ENCODE results near the gene RPS18.
A peak's percentile ranks its signal among the peaks of the same experiment; 100 is the strongest.

RPS18 gene

DNA sequence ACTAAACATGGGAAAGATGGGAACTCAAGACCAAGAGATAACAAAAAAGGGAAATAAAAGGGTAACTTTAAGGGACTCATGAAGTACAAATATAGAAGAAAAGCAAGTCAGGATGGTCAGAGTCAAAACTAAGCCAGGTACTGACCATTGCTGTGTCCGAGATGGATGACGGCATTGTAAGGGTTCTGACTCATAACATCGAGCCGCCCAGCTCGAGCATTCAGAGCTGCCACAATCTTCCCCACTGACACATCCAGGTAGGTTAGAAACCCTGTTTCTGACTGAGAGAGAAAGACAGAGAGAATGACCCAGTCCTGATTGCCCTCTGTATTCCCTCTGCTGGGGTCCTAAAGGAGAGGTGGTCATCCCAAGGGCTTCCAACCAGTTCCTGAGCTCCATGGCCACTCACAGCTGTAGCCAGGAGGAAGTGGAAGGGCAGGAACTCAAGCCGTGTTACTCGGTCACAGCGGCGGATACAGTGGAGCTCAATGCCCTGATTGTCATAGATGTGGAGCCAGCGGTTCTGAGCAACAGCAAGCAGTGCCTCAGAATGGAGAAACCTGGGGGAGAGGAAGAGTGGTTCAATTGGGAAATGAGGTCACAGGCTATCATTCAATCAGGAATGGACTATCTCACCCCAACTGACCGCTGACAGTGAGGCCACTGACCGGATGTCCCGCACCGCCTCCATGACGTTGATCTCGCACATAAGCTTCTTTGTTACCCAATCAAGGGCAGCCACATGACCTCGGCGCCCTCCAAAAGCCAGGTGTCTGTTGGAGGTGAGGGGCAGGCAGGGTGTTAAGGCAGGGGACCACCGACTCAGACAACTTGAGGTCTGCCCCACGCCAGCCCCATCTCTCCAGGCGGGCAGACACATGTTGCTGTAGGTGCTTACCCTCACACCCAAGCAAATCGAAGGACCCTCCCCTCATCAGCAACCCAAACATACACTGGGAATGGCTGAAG, 15.4 kb downstream of the RPS18 start:
- no peak overlapping the region for H3K4me3 ChIP-seq (ENCODE audit: control insufficient read depth, low read depth, low read length)
- TF ChIP-seq, protein P1, sequence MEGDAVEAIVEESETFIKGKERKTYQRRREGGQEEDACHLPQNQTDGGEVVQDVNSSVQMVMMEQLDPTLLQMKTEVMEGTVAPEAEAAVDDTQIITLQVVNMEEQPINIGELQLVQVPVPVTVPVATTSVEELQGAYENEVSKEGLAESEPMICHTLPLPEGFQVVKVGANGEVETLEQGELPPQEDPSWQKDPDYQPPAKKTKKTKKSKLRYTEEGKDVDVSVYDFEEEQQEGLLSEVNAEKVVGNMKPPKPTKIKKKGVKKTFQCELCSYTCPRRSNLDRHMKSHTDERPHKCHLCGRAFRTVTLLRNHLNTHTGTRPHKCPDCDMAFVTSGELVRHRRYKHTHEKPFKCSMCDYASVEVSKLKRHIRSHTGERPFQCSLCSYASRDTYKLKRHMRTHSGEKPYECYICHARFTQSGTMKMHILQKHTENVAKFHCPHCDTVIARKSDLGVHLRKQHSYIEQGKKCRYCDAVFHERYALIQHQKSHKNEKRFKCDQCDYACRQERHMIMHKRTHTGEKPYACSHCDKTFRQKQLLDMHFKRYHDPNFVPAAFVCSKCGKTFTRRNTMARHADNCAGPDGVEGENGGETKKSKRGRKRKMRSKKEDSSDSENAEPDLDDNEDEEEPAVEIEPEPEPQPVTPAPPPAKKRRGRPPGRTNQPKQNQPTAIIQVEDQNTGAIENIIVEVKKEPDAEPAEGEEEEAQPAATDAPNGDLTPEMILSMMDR (conservative IDR thresholded peaks at IDR 0.05; ENCODE audit: control insufficient read depth, insufficient read depth, low read depth, low read length), result no peak
- no peak for DNase-seq (ENCODE audit: low read depth)

DNA sequence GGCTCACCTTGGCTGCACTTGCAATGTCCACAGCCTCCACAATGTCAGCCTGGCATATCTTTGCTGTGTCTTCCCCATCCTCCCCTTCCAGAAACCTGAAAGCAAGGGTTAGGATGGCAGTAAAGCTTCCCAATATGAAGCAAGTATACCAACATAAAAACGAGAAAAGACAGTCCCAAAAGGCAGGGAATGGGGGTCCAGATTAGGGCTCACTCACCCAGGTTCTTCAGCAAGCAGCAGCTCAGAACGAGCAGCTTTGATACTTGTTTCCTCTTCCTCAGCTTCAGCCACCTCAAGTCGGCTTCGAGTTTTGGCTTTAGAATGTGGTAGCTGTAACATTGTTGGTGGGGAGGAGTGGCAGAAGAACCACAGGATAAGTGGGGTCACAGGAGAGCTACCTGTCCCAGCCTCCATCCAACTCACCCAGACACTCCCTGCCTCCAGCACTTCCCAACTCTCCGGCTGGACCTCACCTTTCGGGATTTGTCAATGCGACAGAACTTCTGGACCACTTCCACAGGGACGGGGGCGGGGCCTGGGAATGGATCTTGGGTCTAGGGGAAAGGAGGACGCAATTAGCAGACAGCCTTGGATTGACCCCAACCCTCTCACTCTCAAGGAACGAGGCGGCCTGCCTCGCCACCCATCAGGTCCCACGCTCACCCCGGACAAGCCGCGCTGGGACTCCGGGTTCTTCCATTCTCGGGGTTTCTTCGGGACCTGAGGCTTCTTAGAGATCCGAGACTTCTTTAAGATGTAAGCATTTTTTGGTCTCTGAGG, 16.5 kb downstream of the RPS18 start:
- TF ChIP-seq, protein P1 (conservative IDR thresholded peaks at IDR 0.05; ENCODE audit: control insufficient read depth, insufficient read depth, low read depth, low read length), result no peak
- DNase-seq (ENCODE audit: low read depth), result no peak
- peak overlapping the region; percentile 96 for H3K4me3 ChIP-seq (ENCODE audit: control insufficient read depth, low read depth, low read length)

DNA sequence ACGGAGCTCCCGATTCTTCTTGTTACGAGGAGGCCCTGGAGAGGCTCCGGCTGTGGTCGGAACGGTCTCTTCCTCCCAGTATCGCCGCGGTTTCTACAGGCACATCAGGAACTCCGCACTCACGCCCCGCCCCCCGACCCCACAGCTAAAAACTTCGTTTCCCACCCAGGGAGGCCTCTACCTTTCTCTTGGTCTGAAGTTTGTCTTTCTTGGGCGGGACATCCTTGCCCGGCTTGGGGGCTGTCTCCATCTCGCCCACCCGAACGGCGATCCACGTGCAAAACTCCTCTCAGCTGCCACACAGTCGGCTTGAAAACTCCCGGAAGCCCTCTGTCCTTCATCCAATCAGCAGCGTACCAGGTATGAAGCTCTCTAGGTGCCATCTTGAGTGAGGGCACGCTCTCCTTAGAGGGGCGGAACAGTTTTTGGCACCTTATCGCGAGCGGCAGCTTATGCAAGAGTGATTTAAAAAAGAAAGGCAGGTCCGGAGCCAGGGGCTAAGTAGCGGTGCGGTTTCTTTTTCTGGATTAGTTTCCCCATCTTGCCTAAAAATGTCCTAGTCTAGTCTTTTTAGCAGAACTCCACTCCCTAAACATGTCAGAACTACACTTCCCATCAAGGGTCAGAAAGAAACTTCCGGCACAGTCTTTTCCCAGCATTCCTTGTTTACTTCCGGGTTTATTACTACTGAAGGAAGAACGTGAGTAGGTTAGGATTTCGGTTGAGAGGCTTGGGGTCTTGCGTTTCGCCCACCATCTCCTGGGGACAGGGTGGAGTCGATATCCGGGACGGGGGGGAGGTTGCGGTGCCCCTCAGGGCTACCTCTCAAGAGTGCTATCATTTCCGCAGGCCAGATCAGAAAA, 17.3 kb downstream of the RPS18 start, which contains the start of the genes PFDN6 and WDR46:
Gene PFDN6, plus strand, starts transcription at position 681 of the 863 bp plus-strand sequence. CDS start 256 bp downstream, outside the sequence.
Gene WDR46, minus strand, starts transcription at position 319 of the 863 bp plus-strand sequence. Its CDS starts 69 bp downstream, at position 250.
- DNase-seq (ENCODE audit: low read depth), result peak; percentile 87
- peak within 1 kb of the TSS; percentile 96 for H3K4me3 ChIP-seq (ENCODE audit: control insufficient read depth, low read depth, low read length)
- TF ChIP-seq, protein P1 (conservative IDR thresholded peaks at IDR 0.05; ENCODE audit: control insufficient read depth, insufficient read depth, low read depth, low read length), result no peak

DNA sequence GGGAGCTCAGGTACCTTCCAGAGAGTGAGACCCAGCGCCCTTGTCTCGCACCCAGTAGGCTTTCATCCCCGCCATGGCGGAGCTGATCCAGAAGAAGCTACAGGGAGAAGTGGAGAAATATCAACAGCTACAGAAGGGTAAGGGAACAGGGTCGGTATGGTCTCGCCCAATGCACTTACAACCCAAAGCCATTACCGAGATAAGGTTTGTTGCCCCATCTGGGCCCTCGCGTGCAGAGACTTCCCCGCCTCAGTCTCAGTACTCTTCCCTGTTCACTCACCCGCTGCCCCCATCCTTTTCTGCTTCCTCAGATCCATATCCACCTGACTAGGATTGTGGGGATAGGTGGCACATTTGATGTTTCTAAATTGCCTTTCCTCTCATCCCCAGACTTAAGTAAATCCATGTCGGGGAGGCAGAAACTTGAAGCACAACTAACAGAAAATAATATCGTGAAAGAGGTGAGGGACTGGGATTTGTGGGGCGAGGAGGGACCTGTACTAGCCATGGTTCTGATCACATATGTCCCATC, 18.0 kb downstream of the RPS18 start:
- peak overlapping the region; percentile 96 for H3K4me3 ChIP-seq (ENCODE audit: control insufficient read depth, low read depth, low read length)
- no peak for DNase-seq (ENCODE audit: low read depth)
- TF ChIP-seq, protein P1 (conservative IDR thresholded peaks at IDR 0.05; ENCODE audit: control insufficient read depth, insufficient read depth, low read depth, low read length), result no peak

DNA sequence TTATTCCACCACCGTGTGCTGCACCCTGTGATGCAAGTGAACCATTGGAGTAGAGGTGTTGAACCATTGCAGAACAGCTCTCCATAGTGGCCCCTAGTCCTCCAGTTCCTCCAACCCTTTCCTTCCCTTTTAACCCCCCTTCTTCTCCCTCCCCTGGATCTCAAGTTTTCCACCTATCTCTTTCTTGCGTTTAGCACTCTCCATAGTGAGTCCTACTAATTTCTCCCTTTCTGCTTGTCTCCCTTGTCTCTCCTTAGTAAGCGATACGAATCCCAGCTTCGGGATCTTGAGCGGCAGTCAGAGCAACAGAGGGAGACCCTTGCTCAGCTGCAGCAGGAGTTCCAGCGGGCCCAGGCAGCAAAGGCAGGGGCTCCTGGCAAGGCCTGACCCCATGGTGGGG, 18.6 kb downstream of the RPS18 start:
- TF ChIP-seq, protein P1 (conservative IDR thresholded peaks at IDR 0.05; ENCODE audit: control insufficient read depth, insufficient read depth, low read depth, low read length), result no peak
- H3K4me3 ChIP-seq (ENCODE audit: control insufficient read depth, low read depth, low read length), result peak overlapping the region; percentile 96

More for the DNA sequence above, 18.6 kb downstream of the RPS18 start:
- no peak for DNase-seq (ENCODE audit: low read depth)
